ENCODE results near the gene MMP15.

GRCh38 chr16:58019866-58020538 is 5.6 kb upstream of the MMP15 start:
- TF ChIP-seq CTCF (IDR thresholded peaks at IDR 0.05), result no peak
- TF ChIP-seq POLR2A (IDR thresholded peaks at IDR 0.05), result no peak
- TF ChIP-seq EP300 (IDR thresholded peaks at IDR 0.05), result no peak

Data from stomach (tissue), 4 donors.